Ovary (tissue), 9 donors: ENCODE measurements around the gene FEV. TPM values are rescaled to one million over a fixed set of nuclear protein-coding genes. Genes with fewer than 3 reads are reported as not detected.

Experiments
- DNase-seq, 5 donors: peaks; one replicate each; pipeline ENCODE4 v3.0.0-alpha.2; 2019 to 2020
- H3K27ac ChIP-seq, 2 donors: fragments of 200-600 bp; one replicate each; pipeline versions ENCODE4 v1.5.1 to v1.8.0; 2019 to 2022
- H3K27me3 ChIP-seq: fragments of 200-600 bp; one replicate; pipeline ENCODE4 v1.8.0; 2022
- H3K36me3 ChIP-seq: fragments of 200-600 bp; sonication (generic); one replicate; pipeline ENCODE4 v1.5.1; 2019
- H3K4me1 ChIP-seq: one replicate; pipeline ENCODE4 v1.8.1; 2013; ENCODE audit warnings: mild to moderate bottlenecking, moderate library complexity; ENCODE audit not compliant: insufficient read depth
- H3K4me3 ChIP-seq: fragments of 200-600 bp; sonication (generic); one replicate; pipeline ENCODE4 v1.5.1; 2017
- H3K9me3 ChIP-seq, 2 donors: fragments of 200-600 bp in 1 of 2; sonication (generic) in 1 of 2; one replicate each; pipeline versions ENCODE4 v1.5.1 to v1.8.1; 2013 to 2019; ENCODE audit warnings: mild to moderate bottlenecking in 1 of 2, moderate library complexity in 1 of 2
- EP300 ChIP-seq: sonication (generic); formaldehyde crosslinking; IDR thresholded peaks from one replicate; pipeline ENCODE4 v1.6.1; 2017; ENCODE audit warnings: antibody characterized with exemption
- POLR2A ChIP-seq: fragments of 450-650 bp; IDR thresholded peaks from one replicate; pipeline ENCODE4 v1.6.1; 2017; ENCODE audit warnings: antibody characterized with exemption, mild to moderate bottlenecking, moderate library complexity
- WGBS, 3 donors: extraction: QIAGEN DNeasy Blood & Tissue Kit in 1 of 3; methylation state at CpG; one replicate each; pipeline versions ENCODE4 v1.1.5 to v1.1.7; 2013 to 2017; 5-methylcytosine and 5-hydroxymethylcytosine counted together
- intact Hi-C, 4 donors: fragments of 100-400 bp; cut with DNase I; formaldehyde crosslinking; loops; one replicate each; pipeline versions ENCODE4 v1.11.0 to v1.15.1; 2022 to 2023
- polyA plus RNA-seq, 2 donors: library from polyadenylated mRNA; stranded (reverse); fragments of 200-250 nt in 1 of 2; fragments of 350-450 nt in 1 of 2; fragmentation: Illumina TruSeq in 1 of 2; extraction: RNeasy Lipid Tissue Mini Kit (QIAGEN cat#74804) in 1 of 2; gene quantifications; one replicate each; pipeline ENCODE4 v1.2.3, GENCODE V29; 2013 to 2014
- total RNA-seq, 7 donors: library from RNA; depleted of rRNA in 2 of 7; stranded (reverse); fragments of >200 nt in 2 of 7; fragmentation: NEBNext Ultra II Directional in 3 of 7; extraction: Animal tissue kit (Norgen Biotek cat#: 25700) in 3 of 7; gene quantifications; one replicate each; pipeline versions ENCODE4 v1.1.0 to v1.2.4, GENCODE V29; 2016 to 2023
- TF ChIP-seq, protein P1 (sequence below), 3 donors: fragments of 450-650 bp in 2 of 3; fragments of 200-600 bp in 1 of 3; IDR thresholded peaks; one replicate each; pipeline versions ENCODE4 v1.5.1 to v1.8.0; 2016 to 2022; ENCODE audit warnings: antibody characterized with exemption in 3 of 3, mild to moderate bottlenecking in 1 of 3
- donor health status: DM: no; HTN: no; CAD: no; lungs with moderate emphysema.
- donor health status: DM: no; HTN: no; CAD: no.
- donor health status: Bipolar disorder and iron deficiency.
- donor health status: DM: yes; HTN: yes; CAD: no.
- donor health status: DM: no; HTN: no; CAD: no.
- donor health status: DM: yes; HTN: yes; CAD: no.

Gene FEV
- total and polyA plus RNA-seq, 9 donors: 0.11 to 0.13 TPM; not detected in 7

DNA sequence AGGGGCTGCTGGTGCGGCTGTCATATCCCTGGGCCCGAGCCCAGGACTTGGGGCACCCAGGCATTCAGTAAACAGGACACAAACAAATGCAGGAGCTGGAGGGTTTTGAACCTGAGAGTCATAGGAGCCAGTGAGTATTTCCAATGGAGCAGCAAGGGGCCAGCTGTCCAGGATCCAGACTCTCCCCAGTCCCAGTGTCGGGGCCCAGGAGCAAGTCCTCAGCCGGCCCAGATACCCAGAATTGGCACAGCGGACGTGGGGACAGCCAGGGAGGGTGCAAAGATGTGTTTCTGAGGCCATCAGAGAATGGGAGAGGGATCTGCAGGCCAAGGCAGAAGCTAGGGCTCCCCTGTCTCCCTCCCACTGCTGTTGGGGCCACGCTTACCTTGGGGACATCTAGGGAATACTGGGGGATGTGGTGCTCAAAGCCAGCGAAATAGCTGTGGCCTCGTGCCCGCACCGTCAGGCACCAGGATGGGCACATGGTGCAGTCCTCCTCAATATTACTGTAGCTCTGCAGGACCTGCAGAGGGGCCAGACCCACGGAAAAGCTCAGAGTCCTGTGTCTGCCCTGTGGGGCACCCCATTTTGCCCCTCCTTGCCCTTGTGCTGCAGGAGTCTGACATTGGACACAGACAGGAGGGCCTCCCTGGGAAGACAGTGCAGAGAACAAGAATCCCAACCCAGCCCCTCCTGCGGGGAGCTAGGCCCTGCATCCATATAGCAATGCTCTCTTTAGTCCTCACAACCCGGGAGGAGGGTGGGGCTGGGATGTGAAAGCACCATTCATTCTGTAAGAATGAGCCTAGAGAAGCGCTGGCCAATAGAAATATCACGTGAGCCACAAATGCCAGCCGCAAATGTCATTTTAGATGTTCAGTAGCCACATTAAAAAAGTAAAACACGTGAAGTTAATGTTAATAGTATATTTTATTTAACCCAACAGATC lies 40.9 kb upstream of the FEV start:
- H3K27ac ChIP-seq: no peak overlapping the region
- 79 to 82% (median 81%) methylated on average over 18 of the region's 18 CpGs for WGBS, 3 donors
- H3K4me1 ChIP-seq: no peaks in the 10 kb centered on the region
- no peaks in the 10 kb centered on the region for H3K27me3 ChIP-seq
- H3K4me3 ChIP-seq: no peak overlapping the region
- H3K9me3 ChIP-seq: no peaks in the 10 kb centered on the region
- intact Hi-C loops: no loop called here
- TF ChIP-seq EP300 (no peak), POLR2A (no peak)
- TF ChIP-seq, protein P1, sequence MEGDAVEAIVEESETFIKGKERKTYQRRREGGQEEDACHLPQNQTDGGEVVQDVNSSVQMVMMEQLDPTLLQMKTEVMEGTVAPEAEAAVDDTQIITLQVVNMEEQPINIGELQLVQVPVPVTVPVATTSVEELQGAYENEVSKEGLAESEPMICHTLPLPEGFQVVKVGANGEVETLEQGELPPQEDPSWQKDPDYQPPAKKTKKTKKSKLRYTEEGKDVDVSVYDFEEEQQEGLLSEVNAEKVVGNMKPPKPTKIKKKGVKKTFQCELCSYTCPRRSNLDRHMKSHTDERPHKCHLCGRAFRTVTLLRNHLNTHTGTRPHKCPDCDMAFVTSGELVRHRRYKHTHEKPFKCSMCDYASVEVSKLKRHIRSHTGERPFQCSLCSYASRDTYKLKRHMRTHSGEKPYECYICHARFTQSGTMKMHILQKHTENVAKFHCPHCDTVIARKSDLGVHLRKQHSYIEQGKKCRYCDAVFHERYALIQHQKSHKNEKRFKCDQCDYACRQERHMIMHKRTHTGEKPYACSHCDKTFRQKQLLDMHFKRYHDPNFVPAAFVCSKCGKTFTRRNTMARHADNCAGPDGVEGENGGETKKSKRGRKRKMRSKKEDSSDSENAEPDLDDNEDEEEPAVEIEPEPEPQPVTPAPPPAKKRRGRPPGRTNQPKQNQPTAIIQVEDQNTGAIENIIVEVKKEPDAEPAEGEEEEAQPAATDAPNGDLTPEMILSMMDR (IDR thresholded peaks at IDR 0.05): no peak
- H3K36me3 ChIP-seq: no peaks in the 10 kb centered on the region
- DNase-seq: no peak

DNA sequence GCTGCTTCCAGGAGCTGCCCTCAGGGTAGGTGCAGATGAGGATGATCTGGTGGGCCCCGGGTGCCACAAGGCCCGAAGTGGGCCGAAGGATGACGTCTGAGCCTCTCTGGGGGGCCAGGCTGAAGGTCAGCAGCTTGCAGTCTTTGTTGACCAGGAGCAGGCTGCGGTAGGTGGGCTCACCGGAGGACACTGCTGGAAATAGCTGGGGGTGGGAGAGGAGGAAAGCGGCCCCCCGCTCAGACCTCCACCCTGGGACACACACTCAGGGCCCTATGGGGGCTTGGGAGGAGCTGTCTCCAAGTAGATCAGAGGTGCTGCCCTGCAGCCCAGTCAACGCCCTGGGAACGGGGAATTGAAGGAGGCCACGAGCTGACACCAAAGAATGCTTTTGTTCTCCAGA lies 39.1 kb upstream of the FEV start:
- Histone ChIP-seq H3K4me1 (no peaks in the 10 kb centered on the region), H3K27me3 (no peaks in the 10 kb centered on the region), H3K9me3 (no peaks in the 10 kb centered on the region), H3K36me3 (no peaks in the 10 kb centered on the region), H3K27ac (no peak overlapping the region), H3K4me3 (no peak overlapping the region)
- no peak for DNase-seq
- 60 to 75% (median 63%) methylated on average over 11 of the region's 11 CpGs for WGBS, 3 donors
- TF ChIP-seq EP300: no peak
- TF ChIP-seq, protein P1 (IDR thresholded peaks at IDR 0.05): no peak
- no peak for TF ChIP-seq POLR2A
- intact Hi-C loops: no loop called here

DNA sequence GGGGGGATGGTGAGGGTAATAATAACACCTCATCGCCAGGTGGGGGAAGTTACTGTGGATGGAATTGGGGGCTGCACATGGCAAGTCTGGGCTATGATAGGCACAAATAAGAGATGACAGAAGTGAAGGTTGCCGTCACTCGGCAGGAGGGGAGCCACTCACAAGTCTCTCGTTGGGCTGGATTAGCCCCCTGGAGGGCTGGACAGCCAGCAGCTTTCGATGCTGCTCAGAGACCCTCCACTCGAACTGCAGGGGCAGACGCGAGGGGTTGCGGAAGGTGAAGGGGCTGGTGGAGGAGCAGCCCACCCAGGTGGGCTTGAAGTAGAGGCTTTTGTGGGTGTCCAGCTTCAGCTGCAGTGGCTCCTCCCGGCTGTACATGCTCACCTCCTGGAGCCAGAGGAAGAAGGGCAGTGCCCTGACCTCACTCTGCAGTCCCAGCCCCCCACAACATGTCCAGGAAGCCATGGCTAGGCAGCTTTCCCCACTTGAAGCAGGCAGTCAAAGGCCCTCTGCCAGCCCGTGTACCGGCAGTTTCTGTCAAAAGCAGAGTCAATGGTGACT lies 38.1 kb upstream of the FEV start:
- intact Hi-C loops: no loop called here
- DNase-seq: no peak
- H3K9me3 ChIP-seq: no peaks in the 10 kb centered on the region
- 72 to 76% (median 72%) methylated on average over 12 of the region's 12 CpGs for WGBS, 3 donors
- no peaks in the 10 kb centered on the region for H3K36me3 ChIP-seq
- TF ChIP-seq, protein P1 (IDR thresholded peaks at IDR 0.05): no peak
- TF ChIP-seq EP300 (no peak), POLR2A (no peak)
- H3K27me3 ChIP-seq: no peaks in the 10 kb centered on the region
- H3K4me1 ChIP-seq: no peaks in the 10 kb centered on the region
- no peak overlapping the region for H3K27ac ChIP-seq
- no peak overlapping the region for H3K4me3 ChIP-seq

DNA sequence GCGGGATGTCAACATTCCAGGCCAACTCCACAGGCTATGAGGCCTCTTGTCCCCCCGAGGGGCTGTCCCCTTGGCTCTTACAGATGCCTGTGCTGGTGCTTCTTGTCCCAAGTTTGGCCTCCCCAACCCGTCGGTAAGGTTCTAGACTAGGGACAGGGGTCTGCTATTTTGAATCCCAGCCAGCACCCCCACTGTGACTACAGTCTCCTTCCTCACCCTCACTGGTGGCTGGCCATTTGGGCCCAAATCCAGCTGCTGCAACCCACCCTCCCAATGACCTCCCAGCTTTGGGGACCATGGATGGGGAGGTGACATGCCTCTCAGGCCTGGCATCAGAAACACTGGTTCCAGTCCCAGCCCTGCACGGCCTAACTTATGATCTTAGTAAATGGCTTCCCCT lies 37.6 kb upstream of the FEV start:
- H3K4me1 ChIP-seq: no peaks in the 10 kb centered on the region
- H3K4me3 ChIP-seq: no peak overlapping the region
- no peaks in the 10 kb centered on the region for H3K36me3 ChIP-seq
- intact Hi-C loops: no loop called here
- H3K27me3 ChIP-seq: no peaks in the 10 kb centered on the region
- 79 to 89% (median 85%) methylated on average over 5 of the region's 5 CpGs for WGBS, 3 donors
- DNase-seq: no peak
- H3K9me3 ChIP-seq: no peaks in the 10 kb centered on the region
- TF ChIP-seq EP300 (no peak), POLR2A (no peak)
- TF ChIP-seq, protein P1 (IDR thresholded peaks at IDR 0.05): no peak
- no peak overlapping the region for H3K27ac ChIP-seq
